Stimulated activated CD4-positive, alpha-beta T cell treated with anti-CD3 and anti-CD28 coated beads, TNF-alpha, amount 100 ng/mL, for 1 hour (primary cell): ENCODE measurements around the gene STING1.
"Not testable (repeated sequence)": the region's sequence is repeated elsewhere in the genome, so short reads cannot be mapped to it uniquely, and the experiment has no call there.

Experiments used
- DNase-seq, 3 donors: peaks; one replicate each; pipeline ENCODE4 v3.0.0-alpha.2; 2020; ENCODE audit warnings: low read depth in 3 of 3, low spot score in 1 of 3

STING1 gene

DNA sequence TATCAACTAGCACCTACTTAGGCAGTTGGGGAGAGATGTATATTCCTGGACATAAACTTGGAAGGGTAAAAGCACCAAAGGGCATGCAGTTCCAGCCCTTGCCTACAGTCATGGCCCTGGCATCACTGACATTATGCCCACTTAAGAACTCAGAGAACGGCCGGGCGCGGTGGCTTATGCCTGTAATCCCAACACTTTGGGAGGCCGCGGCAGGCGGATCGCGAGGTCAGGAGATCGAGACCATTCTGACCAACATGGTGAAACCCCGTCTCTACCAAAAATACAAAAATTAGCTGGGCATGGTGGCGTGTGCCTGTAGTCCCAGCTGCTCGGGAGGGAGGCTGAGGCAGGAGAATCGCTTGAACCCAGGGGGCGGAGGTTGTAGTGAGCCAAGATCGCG, 42.1 kb downstream of the STING1 start:
- DNase-seq = not testable (repeated sequence)

DNA sequence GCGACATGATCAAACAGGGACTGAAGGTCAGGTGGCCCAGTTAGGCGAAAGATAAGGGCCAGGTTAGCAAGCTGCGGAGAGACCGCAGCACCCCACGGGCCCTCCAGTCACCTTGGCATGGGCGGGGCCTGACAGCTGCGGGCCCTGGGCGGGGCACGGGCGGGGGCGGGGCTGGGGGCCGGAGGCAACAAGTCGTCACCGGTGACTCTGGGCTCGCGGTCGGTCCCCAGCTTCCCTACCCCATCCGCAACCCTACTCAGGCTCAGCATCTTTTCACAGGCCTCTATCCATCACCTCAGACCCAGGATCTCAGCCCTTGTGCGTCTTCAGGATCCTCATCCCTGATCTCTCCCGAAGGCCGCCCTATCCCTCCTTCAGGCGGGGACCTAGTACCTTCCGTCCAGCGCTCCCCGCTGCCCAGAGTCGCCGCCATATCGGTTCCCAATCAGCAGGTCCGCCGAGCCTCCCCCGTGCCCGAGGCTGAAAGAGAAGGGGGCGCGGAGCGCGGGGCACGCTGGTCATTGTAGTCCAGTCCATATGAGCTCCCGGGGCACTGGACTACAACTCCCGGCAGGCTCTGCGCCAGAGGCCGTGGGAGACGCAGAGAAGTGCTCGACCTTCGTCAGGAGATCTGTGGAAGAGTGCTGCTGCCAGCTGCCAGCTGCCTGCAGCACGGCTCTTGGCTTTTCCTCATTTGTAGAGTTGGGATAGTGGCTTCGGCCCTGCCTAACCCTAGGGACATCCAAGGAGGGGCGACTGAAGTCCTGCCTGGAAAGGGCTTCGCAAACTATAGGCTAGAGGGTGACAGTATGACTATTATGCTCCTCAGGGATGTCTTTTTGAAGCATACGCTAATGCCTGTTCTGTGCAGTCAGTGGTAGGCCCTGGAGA, 43.3 kb downstream of the STING1 start, which contains the start of gene DNAJC18:
Gene DNAJC18 (minus strand): TSS at position 513 of the 891 bp plus-strand sequence. CDS start 80 bp downstream, at position 433.
- peak; percentile 64 to 84 (median 70) for DNase-seq

DNA sequence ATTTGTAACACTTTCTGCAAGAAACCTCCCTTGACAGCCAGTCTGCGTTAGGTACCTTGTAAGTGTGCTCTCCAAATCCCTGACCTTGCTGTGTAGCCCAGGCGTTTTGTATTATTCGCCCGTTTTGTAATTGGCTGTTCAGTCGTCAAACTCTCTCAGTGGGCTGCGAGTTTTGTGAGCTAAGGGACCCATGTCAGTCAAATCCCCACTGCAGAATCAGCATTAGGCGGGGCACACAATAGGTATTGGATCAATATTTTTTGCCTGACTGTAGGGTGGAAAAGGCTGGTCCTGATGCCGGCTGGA, 43.9 kb downstream of the STING1 start:
- no peak for DNase-seq

DNA sequence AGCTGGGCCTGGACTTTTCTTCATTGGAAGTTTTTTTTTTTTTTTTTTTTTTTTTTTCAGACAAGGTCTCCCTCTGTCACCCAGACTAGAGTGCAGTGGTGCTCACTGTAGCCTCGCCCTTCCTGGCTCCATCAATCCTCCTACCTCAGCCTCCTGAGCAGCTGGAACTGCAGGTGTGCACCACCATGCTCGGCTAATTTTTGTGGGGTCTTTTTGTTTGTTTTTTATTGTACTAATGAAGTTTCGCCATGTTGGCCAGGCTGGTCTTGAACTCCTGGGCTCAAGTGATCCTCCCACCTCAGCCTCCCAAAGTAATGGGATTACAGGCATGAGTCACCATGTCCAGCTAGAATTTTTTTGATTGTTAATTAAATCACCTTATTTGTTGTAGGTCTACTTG, 46.9 kb downstream of the STING1 start:
- no peak for DNase-seq

DNA sequence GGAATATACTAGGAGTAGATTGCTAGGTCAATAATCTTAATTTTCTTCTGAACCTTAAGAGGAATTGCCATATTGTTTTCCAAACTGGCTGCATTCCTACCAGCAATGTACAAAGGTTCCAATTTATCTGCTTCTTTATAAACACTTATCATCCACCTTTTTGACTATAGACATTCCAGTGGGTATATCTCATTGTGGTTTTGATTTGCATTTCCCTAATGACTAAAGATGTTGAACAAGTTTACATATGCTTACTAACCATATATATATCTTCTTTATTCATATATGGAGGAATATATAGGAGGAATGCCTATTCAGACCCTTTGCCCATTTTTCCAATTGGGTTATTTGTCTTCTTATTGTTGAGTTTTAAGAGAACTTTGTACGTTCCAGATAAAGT, 50.9 kb downstream of the STING1 start:
- no peak for DNase-seq

- no peak for DNase-seq
Observed at GRCh38 chr5:139430015-139430414, 52.5 kb downstream of the STING1 start.

DNA sequence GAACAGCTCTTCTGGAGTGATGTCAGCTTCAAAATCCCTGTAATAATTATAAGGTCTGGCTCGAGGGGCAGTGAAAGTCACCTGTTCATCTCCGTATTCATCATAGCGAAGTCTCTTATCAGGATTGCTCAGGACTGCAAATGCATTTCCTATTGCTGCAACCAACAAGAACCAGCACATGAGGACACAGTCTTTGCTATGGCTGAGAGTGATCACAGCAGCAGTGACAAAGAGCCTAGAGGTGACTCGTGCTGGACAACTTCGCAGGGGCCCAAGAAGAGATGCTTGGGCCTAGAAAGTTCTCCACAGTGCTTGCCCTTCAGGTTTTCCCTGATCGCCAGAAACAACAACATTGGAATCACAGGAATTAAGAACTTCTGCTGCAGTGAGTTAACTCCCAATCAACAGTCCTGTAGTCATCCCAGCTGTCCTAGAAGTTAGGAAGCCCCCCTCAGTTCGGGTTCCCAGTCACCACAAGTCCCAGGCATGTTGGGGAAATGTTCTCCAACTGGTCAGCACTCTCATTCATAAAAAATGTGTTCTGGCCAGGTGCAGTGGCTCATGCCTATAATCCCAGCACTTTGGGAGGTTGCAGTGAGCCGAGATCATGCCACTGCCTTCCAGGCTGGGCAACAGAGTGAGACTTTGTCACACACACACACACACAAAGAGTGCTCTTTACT, 56.2 kb downstream of the STING1 start:
- no peak for DNase-seq
